NCI-H146 treated with DMSO at 0.1 percent for 48 hours (cell line): ENCODE results near the gene MACROD2.
"Not testable (repeated sequence)": the region's sequence is repeated elsewhere in the genome, so short reads cannot be mapped to it uniquely, and the experiment has no call there.

Experiments
- DNase-seq: peaks from one replicate; lab custom pipeline; 2025; ENCODE audit not compliant: unreplicated experiment; lab: John Stamatoyannopoulos, UW

Gene MACROD2

GRCh38 chr20:15940127-15940526, 1944.8 kb downstream of the MACROD2 start:
- DNase-seq: no peak

GRCh38 chr20:15942130-15942529, 1946.8 kb downstream of the MACROD2 start:
- no peak for DNase-seq

- DNase-seq: no peak
Observed at GRCh38 chr20:15945289-15945688, 1950.0 kb downstream of the MACROD2 start.

- DNase-seq: no peak
Observed at GRCh38 chr20:15949391-15949790, 1954.1 kb downstream of the MACROD2 start.

GRCh38 chr20:15951658-15952057, 1956.3 kb downstream of the MACROD2 start:
- DNase-seq: no peak

GRCh38 chr20:15958142-15958541, 1962.8 kb downstream of the MACROD2 start:
- DNase-seq: no peak

GRCh38 chr20:15965165-15965564, 1969.8 kb downstream of the MACROD2 start:
- DNase-seq: no peak

GRCh38 chr20:15967334-15967733, 1972.0 kb downstream of the MACROD2 start:
- no peak for DNase-seq

GRCh38 chr20:15976047-15976736, 1980.9 kb downstream of the MACROD2 start:
- DNase-seq: no peak

GRCh38 chr20:15977026-15977425, 1981.7 kb downstream of the MACROD2 start:
- no peak for DNase-seq

GRCh38 chr20:15977758-15978157, 1982.4 kb downstream of the MACROD2 start:
- DNase-seq: no peak

- not testable (repeated sequence) for DNase-seq
Observed at GRCh38 chr20:15985494-15986368, 1990.4 kb downstream of the MACROD2 start.

GRCh38 chr20:15986690-15987089, 1991.4 kb downstream of the MACROD2 start:
- no peak for DNase-seq

GRCh38 chr20:15991279-15991678, 1996.0 kb downstream of the MACROD2 start:
- DNase-seq: no peak

GRCh38 chr20:15992564-15992963, 1997.2 kb downstream of the MACROD2 start:
- no peak for DNase-seq

GRCh38 chr20:16000112-16000511, 2004.8 kb downstream of the MACROD2 start:
- DNase-seq: no peak

GRCh38 chr20:16001286-16001685, 2006.0 kb downstream of the MACROD2 start:
- no peak for DNase-seq

GRCh38 chr20:16003310-16003709, 2008.0 kb downstream of the MACROD2 start:
- DNase-seq: no peak

- DNase-seq: no peak
Observed at GRCh38 chr20:16004108-16004854, 2009.0 kb downstream of the MACROD2 start.

GRCh38 chr20:16005021-16005914, 2010.0 kb downstream of the MACROD2 start:
- no peak for DNase-seq
